ENCODE measurements around the gene CCDC39. TPM values are rescaled to one million over a fixed set of nuclear protein-coding genes. Genes with fewer than 3 reads are reported as not detected.

CCDC39 gene
- total RNA-seq, 1 donor from 2014 or later: not detected

GRCh38 chr3:180657094-180657493, 22.2 kb downstream of the CCDC39 start:
- TF ChIP-seq, protein P1, sequence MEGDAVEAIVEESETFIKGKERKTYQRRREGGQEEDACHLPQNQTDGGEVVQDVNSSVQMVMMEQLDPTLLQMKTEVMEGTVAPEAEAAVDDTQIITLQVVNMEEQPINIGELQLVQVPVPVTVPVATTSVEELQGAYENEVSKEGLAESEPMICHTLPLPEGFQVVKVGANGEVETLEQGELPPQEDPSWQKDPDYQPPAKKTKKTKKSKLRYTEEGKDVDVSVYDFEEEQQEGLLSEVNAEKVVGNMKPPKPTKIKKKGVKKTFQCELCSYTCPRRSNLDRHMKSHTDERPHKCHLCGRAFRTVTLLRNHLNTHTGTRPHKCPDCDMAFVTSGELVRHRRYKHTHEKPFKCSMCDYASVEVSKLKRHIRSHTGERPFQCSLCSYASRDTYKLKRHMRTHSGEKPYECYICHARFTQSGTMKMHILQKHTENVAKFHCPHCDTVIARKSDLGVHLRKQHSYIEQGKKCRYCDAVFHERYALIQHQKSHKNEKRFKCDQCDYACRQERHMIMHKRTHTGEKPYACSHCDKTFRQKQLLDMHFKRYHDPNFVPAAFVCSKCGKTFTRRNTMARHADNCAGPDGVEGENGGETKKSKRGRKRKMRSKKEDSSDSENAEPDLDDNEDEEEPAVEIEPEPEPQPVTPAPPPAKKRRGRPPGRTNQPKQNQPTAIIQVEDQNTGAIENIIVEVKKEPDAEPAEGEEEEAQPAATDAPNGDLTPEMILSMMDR (IDR thresholded peaks at IDR 0.05): no peak
- Mint-ChIP-seq H3K36me3 (ENCODE audit: unreplicated experiment) (no peaks in the 10 kb centered on the region), H3K9me3 (ENCODE audit: unreplicated experiment) (no peaks in the 10 kb centered on the region), H3K4me3 (ENCODE audit: unreplicated experiment) (no peak overlapping the region), H3K27me3 (ENCODE audit: unreplicated experiment) (peaks cover 12% of the 10 kb centered on the region), H3K27ac (ENCODE audit: unreplicated experiment) (no peak overlapping the region), H3K4me1 (ENCODE audit: unreplicated experiment) (no peaks in the 10 kb centered on the region)
- no peak for DNase-seq (ENCODE audit: extremely low spot score, unreplicated experiment)

DNA sequence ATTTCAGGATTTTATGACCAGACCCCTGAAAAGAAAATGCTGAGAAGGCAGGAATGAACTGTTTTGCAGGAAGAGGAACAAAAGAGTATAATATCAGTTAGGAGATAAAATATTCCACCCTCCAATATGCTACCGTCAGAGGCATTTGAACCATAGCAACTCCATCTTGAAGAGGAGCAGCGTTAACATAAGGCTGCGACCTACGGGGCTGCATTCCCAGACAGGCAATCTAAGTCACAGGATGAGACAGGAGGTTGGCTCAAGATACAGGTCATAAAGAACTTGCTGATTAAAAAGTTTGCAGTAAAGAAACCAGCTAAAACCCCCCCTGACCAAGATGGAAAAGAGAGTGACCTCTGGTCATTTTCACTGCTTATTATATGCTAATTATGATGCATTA, 22.9 kb downstream of the CCDC39 start:
- no peaks in the 10 kb centered on the region for H3K4me1 Mint-ChIP-seq (ENCODE audit: unreplicated experiment)
- H3K27ac Mint-ChIP-seq (ENCODE audit: unreplicated experiment): no peak overlapping the region
- no peaks in the 10 kb centered on the region for H3K36me3 Mint-ChIP-seq (ENCODE audit: unreplicated experiment)
- peaks cover 12% of the 10 kb centered on the region for H3K27me3 Mint-ChIP-seq (ENCODE audit: unreplicated experiment)
- TF ChIP-seq, protein P1 (IDR thresholded peaks at IDR 0.05): no peak
- no peak for DNase-seq (ENCODE audit: extremely low spot score, unreplicated experiment)
- no peak overlapping the region for H3K4me3 Mint-ChIP-seq (ENCODE audit: unreplicated experiment)
- no peaks in the 10 kb centered on the region for H3K9me3 Mint-ChIP-seq (ENCODE audit: unreplicated experiment)

DNA sequence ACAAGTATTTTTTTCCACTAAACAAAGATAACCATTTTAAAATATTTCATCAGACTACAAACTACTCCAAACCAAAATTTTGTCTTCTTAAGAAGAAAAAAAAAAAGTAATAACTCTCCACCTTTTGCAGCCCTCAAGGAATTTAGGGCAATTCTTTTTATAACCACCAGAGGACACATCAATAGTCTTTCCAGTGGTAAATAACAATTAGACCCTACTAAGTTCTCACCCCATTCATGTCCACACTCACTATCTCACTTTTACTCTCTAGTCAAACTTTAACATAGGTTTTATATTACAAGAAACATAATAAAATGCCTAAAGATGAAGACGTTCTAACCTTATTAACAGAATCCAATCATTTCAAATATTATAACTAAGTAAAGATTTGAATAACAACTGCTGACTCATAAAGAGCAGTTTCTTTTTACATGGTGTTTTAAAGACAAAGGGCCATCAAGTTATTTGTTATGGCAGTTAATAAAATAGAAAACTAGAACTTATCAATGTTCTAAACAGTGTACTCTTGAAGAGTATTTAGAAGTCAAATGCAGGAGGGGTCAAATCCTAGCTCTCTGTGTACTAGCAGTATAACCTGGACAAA, 33.0 kb downstream of the CCDC39 start:
- no peak for DNase-seq (ENCODE audit: extremely low spot score, unreplicated experiment)
- Mint-ChIP-seq H3K4me1 (ENCODE audit: unreplicated experiment) (no peaks in the 10 kb centered on the region), H3K27me3 (ENCODE audit: unreplicated experiment) (peaks cover 28% of the 10 kb centered on the region), H3K9me3 (ENCODE audit: unreplicated experiment) (no peaks in the 10 kb centered on the region), H3K27ac (ENCODE audit: unreplicated experiment) (no peak overlapping the region), H3K36me3 (ENCODE audit: unreplicated experiment) (no peaks in the 10 kb centered on the region), H3K4me3 (ENCODE audit: unreplicated experiment) (no peak overlapping the region)
- TF ChIP-seq, protein P1 (IDR thresholded peaks at IDR 0.05): no peak

GRCh38 chr3:180640987-180641386, 38.3 kb downstream of the CCDC39 start:
- TF ChIP-seq, protein P1 (IDR thresholded peaks at IDR 0.05): no peak
- Mint-ChIP-seq H3K4me1 (ENCODE audit: unreplicated experiment) (no peaks in the 10 kb centered on the region), H3K27me3 (ENCODE audit: unreplicated experiment) (peaks cover 30% of the 10 kb centered on the region), H3K27ac (ENCODE audit: unreplicated experiment) (no peak overlapping the region), H3K9me3 (ENCODE audit: unreplicated experiment) (no peaks in the 10 kb centered on the region), H3K4me3 (ENCODE audit: unreplicated experiment) (no peak overlapping the region), H3K36me3 (ENCODE audit: unreplicated experiment) (no peaks in the 10 kb centered on the region)
- DNase-seq (ENCODE audit: extremely low spot score, unreplicated experiment): no peak

DNA sequence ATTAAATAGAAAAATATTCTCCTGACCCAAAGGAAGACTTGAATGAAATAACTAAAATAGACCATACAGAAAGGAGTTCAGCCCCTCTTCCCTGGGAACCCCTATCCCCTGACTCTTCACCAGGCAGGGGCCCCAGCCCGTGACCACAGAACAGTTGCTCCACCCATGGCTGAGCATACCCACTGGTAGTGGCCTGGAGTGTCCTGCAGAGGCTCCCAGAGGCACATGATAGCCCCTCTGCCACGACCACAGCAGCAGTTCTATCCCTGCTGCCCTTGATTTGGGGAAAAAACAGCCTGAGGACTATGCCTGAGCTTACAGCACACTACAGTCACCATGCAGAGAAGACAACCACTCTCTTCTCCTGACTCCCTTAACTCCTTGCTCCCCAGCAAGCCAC, 45.6 kb downstream of the CCDC39 start:
- Mint-ChIP-seq H3K27ac (ENCODE audit: unreplicated experiment) (no peak overlapping the region), H3K27me3 (ENCODE audit: unreplicated experiment) (peaks cover 15% of the 10 kb centered on the region), H3K36me3 (ENCODE audit: unreplicated experiment) (no peaks in the 10 kb centered on the region), H3K9me3 (ENCODE audit: unreplicated experiment) (no peaks in the 10 kb centered on the region), H3K4me3 (ENCODE audit: unreplicated experiment) (no peak overlapping the region), H3K4me1 (ENCODE audit: unreplicated experiment) (no peaks in the 10 kb centered on the region)
- no peak for DNase-seq (ENCODE audit: extremely low spot score, unreplicated experiment)
- TF ChIP-seq, protein P1 (IDR thresholded peaks at IDR 0.05): no peak

All from osteocyte (in vitro differentiated cells).